DOHH2 (cell line): Measurements from ENCODE around the gene PCLO.

Experiments used
- H3F3A ChIP-seq: fragments of 200-600 bp; sonication (generic), shearing (Covaris generic); 2 replicates; pipeline ENCODE4 v1.6.0; 2016; ENCODE audit warnings: antibody characterized with exemption, mild to moderate bottlenecking; ENCODE audit not compliant: control insufficient read depth, insufficient read depth
- H3K27ac ChIP-seq: fragments of 200-600 bp; sonication (generic); 2 replicates; pipeline ENCODE4 v1.5.1; 2014; ENCODE audit warnings: low read depth, mild to moderate bottlenecking, low read length, moderate library complexity
- H3K27me3 ChIP-seq: fragments of 200-600 bp; sonication (generic); 2 replicates; pipeline ENCODE4 v1.6.1; 2014; ENCODE audit warnings: mild to moderate bottlenecking, low read length, mixed read lengths; ENCODE audit not compliant: control insufficient read depth
- H3K36me3 ChIP-seq: fragments of 200-600 bp; sonication (generic); 2 replicates; pipeline ENCODE4 v1.6.1; 2014; ENCODE audit warnings: mild to moderate bottlenecking, low read length, moderate library complexity, mixed read lengths; ENCODE audit not compliant: control insufficient read depth
- H3K4me1 ChIP-seq: fragments of 200-600 bp; sonication (generic); 2 replicates; pipeline ENCODE4 v1.6.1; 2014; ENCODE audit warnings: mild to moderate bottlenecking, low read length, mixed read lengths; ENCODE audit not compliant: control insufficient read depth
- H3K4me2 ChIP-seq: fragments of 200-600 bp; sonication (generic); 2 replicates; pipeline ENCODE4 v1.6.0; 2014; ENCODE audit warnings: mild to moderate bottlenecking, low read length, moderate library complexity
- H3K4me3 ChIP-seq: fragments of 200-600 bp; sonication (generic); 2 replicates; pipeline ENCODE4 v1.5.1; 2014; ENCODE audit warnings: mild to moderate bottlenecking, low read length, mixed read lengths
- H3K79me2 ChIP-seq: fragments of 200-600 bp; sonication (generic); 2 replicates; pipeline ENCODE4 v1.6.1; 2014; ENCODE audit warnings: mild to moderate bottlenecking, low read length, mixed read lengths; ENCODE audit not compliant: control insufficient read depth
- H3K9me2 ChIP-seq: fragments of 200-600 bp; sonication (generic); replicated peaks from 2 replicates; pipeline ENCODE4 v1.6.1; 2014; ENCODE audit warnings: mild to moderate bottlenecking, low read length, mixed read lengths; ENCODE audit not compliant: control insufficient read depth
- H3K9me3 ChIP-seq: fragments of 200-600 bp; sonication (generic); 2 replicates; pipeline ENCODE4 v1.6.1; 2014; ENCODE audit warnings: antibody characterized with exemption, low read length, mixed read lengths; ENCODE audit not compliant: control insufficient read depth, insufficient read depth
- H4K20me1 ChIP-seq: fragments of 200-600 bp; sonication (generic); 2 replicates; pipeline ENCODE4 v1.6.0; 2014; ENCODE audit warnings: low read depth, mild to moderate bottlenecking, antibody characterized with exemption, low read length, moderate library complexity; ENCODE audit not compliant: control insufficient read depth, insufficient read depth
- CTCF ChIP-seq: fragments of 200-600 bp; sonication (generic); IDR thresholded peaks from one replicate; pipeline ENCODE4 v1.5.1; 2014; ENCODE audit warnings: antibody characterized with exemption, mild to moderate bottlenecking, low read depth, low read length; ENCODE audit not compliant: poor library complexity, severe bottlenecking
- EZH2phosphoT487 ChIP-seq: fragments of 200-600 bp; sonication (generic); IDR thresholded peaks from 2 replicates; pipeline ENCODE4 v1.6.1; 2017; ENCODE audit warnings: borderline replicate concordance, mild to moderate bottlenecking, antibody characterized with exemption, low read length, moderate library complexity, mixed read lengths

PCLO gene

GRCh38 chr7:83011954-83012353, 150.7 kb downstream of the PCLO start:
- H3K27me3 ChIP-seq = no peaks in the 10 kb centered on the region
- no peaks in the 10 kb centered on the region for H3K9me3 ChIP-seq
- H3K9me2 ChIP-seq = no peaks in the 10 kb centered on the region
- no peaks in the 10 kb centered on the region for H3F3A ChIP-seq
- no peaks in the 10 kb centered on the region for H3K36me3 ChIP-seq
- H3K27ac ChIP-seq = no peak overlapping the region
- H3K79me2 ChIP-seq = no peaks in the 10 kb centered on the region
- H4K20me1 ChIP-seq = no peaks in the 10 kb centered on the region
- no peaks in the 10 kb centered on the region for H3K4me1 ChIP-seq
- H3K4me2 ChIP-seq = no peak overlapping the region
- no peak for TF ChIP-seq EZH2phosphoT487
- no peak for TF ChIP-seq CTCF
- no peak overlapping the region for H3K4me3 ChIP-seq

GRCh38 chr7:83005410-83005809, 157.3 kb downstream of the PCLO start:
- Histone ChIP-seq H3K36me3 (no peaks in the 10 kb centered on the region), H3K9me3 (peaks cover 3% of the 10 kb centered on the region; the same call in 1 of the 2 replicates), H3K27ac (no peak overlapping the region), H4K20me1 (no peaks in the 10 kb centered on the region), H3F3A (no peaks in the 10 kb centered on the region), H3K4me1 (no peaks in the 10 kb centered on the region), H3K4me2 (no peak overlapping the region), H3K9me2 (no peaks in the 10 kb centered on the region), H3K79me2 (no peaks in the 10 kb centered on the region), H3K4me3 (no peak overlapping the region), H3K27me3 (no peaks in the 10 kb centered on the region)
- TF ChIP-seq EZH2phosphoT487 (no peak), CTCF (no peak)

GRCh38 chr7:83001362-83002040, 161.2 kb downstream of the PCLO start:
- no peaks in the 10 kb centered on the region for H3K4me1 ChIP-seq
- no peak overlapping the region for H3K4me2 ChIP-seq
- H3K27me3 ChIP-seq = no peaks in the 10 kb centered on the region
- no peaks in the 10 kb centered on the region for H3K9me2 ChIP-seq
- no peak for TF ChIP-seq CTCF
- no peak for TF ChIP-seq EZH2phosphoT487
- no peak overlapping the region for H3K27ac ChIP-seq
- no peaks in the 10 kb centered on the region for H3F3A ChIP-seq
- H3K36me3 ChIP-seq = no peaks in the 10 kb centered on the region
- H3K9me3 ChIP-seq = peaks cover 3% of the 10 kb centered on the region; the same call in 1 of the 2 replicates
- H4K20me1 ChIP-seq = no peaks in the 10 kb centered on the region
- no peaks in the 10 kb centered on the region for H3K79me2 ChIP-seq
- no peak overlapping the region for H3K4me3 ChIP-seq
